ENCODE measurements around the gene C5orf46. TPM values are rescaled to one million over a fixed set of nuclear protein-coding genes. Genes with fewer than 3 reads are reported as not detected.

C5orf46 gene
- total and polyA plus RNA-seq, 9 of the 15 experiments (the other 6 are each of a cell fraction or from before 2014, with no cell fraction given) = not detected

DNA sequence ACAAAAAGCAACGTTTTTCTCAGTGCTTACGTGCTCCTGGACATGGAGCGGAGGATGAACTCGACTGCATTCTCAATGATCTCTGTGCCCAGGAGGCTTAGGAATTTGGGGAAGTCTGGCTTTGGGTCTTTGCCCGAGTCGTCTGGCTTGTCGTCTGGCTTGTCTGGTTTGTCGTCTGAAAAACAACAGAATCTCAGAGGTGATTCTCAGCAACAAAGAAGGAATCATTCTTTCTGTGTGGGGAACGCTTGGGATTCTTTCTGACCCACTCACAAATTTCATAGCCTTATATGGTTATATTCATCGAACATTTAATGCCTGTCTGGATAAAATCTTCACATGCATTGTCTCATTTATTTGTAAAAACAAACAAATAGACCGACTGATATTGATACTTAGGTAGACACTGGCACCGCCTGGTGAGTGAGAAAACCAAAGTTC, 4.7 kb downstream of the C5orf46 start:
- H3K36me3 ChIP-seq (ENCODE audit: control insufficient read depth, insufficient read depth, low read length) = no peaks in the 10 kb centered on the region
- H3K9me3 ChIP-seq (replicated peaks; ENCODE audit: control insufficient read depth, insufficient read depth, low read depth, low read length) = no peaks in the 10 kb centered on the region
- no peaks in the 10 kb centered on the region for H3K4me1 ChIP-seq (replicated peaks in 1 of 2; ENCODE audit: control insufficient read depth in 2 of 2, insufficient read depth in 2 of 2, low read length in 2 of 2)
- ChIA-PET POLR2A (no interaction called here), CTCF (ENCODE audit: low intra/inter-chr PET ratio) (no interaction called here)
- no peaks in the 10 kb centered on the region for H3K27me3 ChIP-seq (ENCODE audit: control insufficient read depth in 2 of 2, insufficient read depth in 2 of 2, low read length in 2 of 2)
- WGBS (ENCODE audit: insufficient coverage, low coverage, missing lambda C conversion rate) = 1% methylated on average over 12 of the region's 12 CpGs
- in situ Hi-C loops (cut with MboI) (no loop called here), intact Hi-C loops (cut with micrococcal nuclease) (no loop called here)
- no peaks in the 10 kb centered on the region for H3K79me2 ChIP-seq (ENCODE audit: control insufficient read depth, insufficient read depth, low read length)
- DNase-seq (ENCODE audit: extremely low read depth in 1 of 4, low spot score in 3 of 4) (no peak), FAIRE-seq (no peak), ATAC-seq (no peak)
- H4K20me1 ChIP-seq (replicated peaks; ENCODE audit: control insufficient read depth, insufficient read depth, low read length) = no peaks in the 10 kb centered on the region
- no peak overlapping the region for H3K27ac ChIP-seq (ENCODE audit: extremely low read depth, low read depth, low read length)
- no peak overlapping the region for H3K4me2 ChIP-seq (ENCODE audit: insufficient read depth, low read length)
- no peak overlapping the region for H2AFZ ChIP-seq (ENCODE audit: low read depth, low read length)
- no peak overlapping the region for H3K4me3 ChIP-seq
- H3K9ac ChIP-seq (ENCODE audit: insufficient read depth in 1 of 2, low read depth in 2 of 2, low read length in 2 of 2) = no peak overlapping the region
- no TSS peak for BruUV-seq (replicated peaks)
- H3K9me1 ChIP-seq (ENCODE audit: control insufficient read depth, insufficient read depth, low read length) = no peaks in the 10 kb centered on the region
- TF ChIP-seq, protein P1, sequence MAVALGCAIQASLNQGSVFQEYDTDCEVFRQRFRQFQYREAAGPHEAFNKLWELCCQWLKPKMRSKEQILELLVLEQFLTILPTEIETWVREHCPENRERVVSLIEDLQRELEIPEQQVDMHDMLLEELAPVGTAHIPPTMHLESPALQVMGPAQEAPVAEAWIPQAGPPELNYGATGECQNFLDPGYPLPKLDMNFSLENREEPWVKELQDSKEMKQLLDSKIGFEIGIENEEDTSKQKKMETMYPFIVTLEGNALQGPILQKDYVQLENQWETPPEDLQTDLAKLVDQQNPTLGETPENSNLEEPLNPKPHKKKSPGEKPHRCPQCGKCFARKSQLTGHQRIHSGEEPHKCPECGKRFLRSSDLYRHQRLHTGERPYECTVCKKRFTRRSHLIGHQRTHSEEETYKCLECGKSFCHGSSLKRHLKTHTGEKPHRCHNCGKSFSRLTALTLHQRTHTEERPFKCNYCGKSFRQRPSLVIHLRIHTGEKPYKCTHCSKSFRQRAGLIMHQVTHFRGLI (CRISPR knock-in tag; IDR thresholded peaks at IDR 0.05) = no peak
- TF ChIP-seq SRSF1 (IDR thresholded peaks at IDR 0.05; ENCODE audit: low read depth, low read length) = no peak
- TF ChIP-seq MAFF (IDR thresholded peaks at IDR 0.05; ENCODE audit: low read length) = no peak
- TF ChIP-seq ZEB2 (IDR thresholded peaks at IDR 0.05) = no peak
- no peak for TF ChIP-seq PPARD (CRISPR knock-in tag; IDR thresholded peaks at IDR 0.05)
- TF ChIP-seq, protein P2, sequence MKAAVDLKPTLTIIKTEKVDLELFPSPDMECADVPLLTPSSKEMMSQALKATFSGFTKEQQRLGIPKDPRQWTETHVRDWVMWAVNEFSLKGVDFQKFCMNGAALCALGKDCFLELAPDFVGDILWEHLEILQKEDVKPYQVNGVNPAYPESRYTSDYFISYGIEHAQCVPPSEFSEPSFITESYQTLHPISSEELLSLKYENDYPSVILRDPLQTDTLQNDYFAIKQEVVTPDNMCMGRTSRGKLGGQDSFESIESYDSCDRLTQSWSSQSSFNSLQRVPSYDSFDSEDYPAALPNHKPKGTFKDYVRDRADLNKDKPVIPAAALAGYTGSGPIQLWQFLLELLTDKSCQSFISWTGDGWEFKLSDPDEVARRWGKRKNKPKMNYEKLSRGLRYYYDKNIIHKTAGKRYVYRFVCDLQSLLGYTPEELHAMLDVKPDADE (conservative IDR thresholded peaks at IDR 0.05; ENCODE audit: control insufficient read depth, low read depth, low read length) = no peak
- no peak for TF ChIP-seq RCOR1 (IDR thresholded peaks at IDR 0.05; ENCODE audit: borderline replicate concordance in 1 of 2, low read depth in 2 of 2, low read length in 2 of 2)
- TF ChIP-seq ZNF551 (CRISPR knock-in tag; IDR thresholded peaks at IDR 0.05) = no peak
- no peak for TF ChIP-seq ZNF197 (CRISPR knock-in tag; IDR thresholded peaks at IDR 0.05; ENCODE audit: low read depth)
- TF ChIP-seq ZNF586 (CRISPR knock-in tag; conservative IDR thresholded peaks at IDR 0.05) = no peak
- TF ChIP-seq, protein P3, sequence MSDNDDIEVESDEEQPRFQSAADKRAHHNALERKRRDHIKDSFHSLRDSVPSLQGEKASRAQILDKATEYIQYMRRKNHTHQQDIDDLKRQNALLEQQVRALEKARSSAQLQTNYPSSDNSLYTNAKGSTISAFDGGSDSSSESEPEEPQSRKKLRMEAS (CRISPR knock-in tag; IDR thresholded peaks at IDR 0.05) = no peak
- TF ChIP-seq HDAC3 (IDR thresholded peaks at IDR 0.05; ENCODE audit: borderline replicate concordance, partially characterized antibody) = no peak
- no peak for TF ChIP-seq NCOA1 (IDR thresholded peaks at IDR 0.05; ENCODE audit: low read depth)
- TF ChIP-seq MEF2A (IDR thresholded peaks at IDR 0.05; ENCODE audit: control insufficient read depth, low read depth, low read length) = no peak
- no peak for TF ChIP-seq MEF2D (tag; conservative IDR thresholded peaks at IDR 0.05; ENCODE audit: low read depth)
- TF ChIP-seq, protein P4, sequence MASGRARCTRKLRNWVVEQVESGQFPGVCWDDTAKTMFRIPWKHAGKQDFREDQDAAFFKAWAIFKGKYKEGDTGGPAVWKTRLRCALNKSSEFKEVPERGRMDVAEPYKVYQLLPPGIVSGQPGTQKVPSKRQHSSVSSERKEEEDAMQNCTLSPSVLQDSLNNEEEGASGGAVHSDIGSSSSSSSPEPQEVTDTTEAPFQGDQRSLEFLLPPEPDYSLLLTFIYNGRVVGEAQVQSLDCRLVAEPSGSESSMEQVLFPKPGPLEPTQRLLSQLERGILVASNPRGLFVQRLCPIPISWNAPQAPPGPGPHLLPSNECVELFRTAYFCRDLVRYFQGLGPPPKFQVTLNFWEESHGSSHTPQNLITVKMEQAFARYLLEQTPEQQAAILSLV (tag; IDR thresholded peaks at IDR 0.05) = no peak
